Endodermal cell (in vitro differentiated cells): ENCODE data around the gene BZW2. TPM values are rescaled to one million over a fixed set of nuclear protein-coding genes. Genes with fewer than 3 reads are reported as not detected.

Source experiments
- DNase-seq: peaks from one replicate; pipeline ENCODE4 v3.0.0-alpha.2; 2017
- H3K27ac ChIP-seq: 2 replicates; pipeline ENCODE4 v1.5.1; 2013; ENCODE audit warnings: mild to moderate bottlenecking, low read depth, low read length, moderate library complexity
- H3K27me3 ChIP-seq: 2 replicates; pipeline ENCODE4 v1.6.1; 2013; ENCODE audit warnings: mild to moderate bottlenecking, low read length, moderate library complexity; ENCODE audit not compliant: insufficient read depth, control insufficient read depth, poor library complexity, severe bottlenecking
- H3K36me3 ChIP-seq: 2 replicates; pipeline ENCODE4 v1.7.0; 2013; ENCODE audit warnings: mild to moderate bottlenecking, low read length, moderate library complexity; ENCODE audit not compliant: control insufficient read depth, insufficient read depth
- H3K4me1 ChIP-seq: one replicate; pipeline ENCODE4 v1.7.0; 2013; ENCODE audit warnings: low read length; ENCODE audit not compliant: control insufficient read depth, insufficient read depth
- H3K4me3 ChIP-seq: 2 replicates; pipeline ENCODE4 v1.5.1; 2013; ENCODE audit warnings: mild to moderate bottlenecking, low read length, moderate library complexity
- H3K9ac ChIP-seq: 2 replicates; pipeline ENCODE4 v1.6.1; 2013; ENCODE audit warnings: mild to moderate bottlenecking, low read length, moderate library complexity; ENCODE audit not compliant: poor library complexity, severe bottlenecking; ENCODE audit errors: extremely low read depth
- H3K9me3 ChIP-seq: 2 replicates; pipeline ENCODE4 v1.6.1; 2013; ENCODE audit warnings: mild to moderate bottlenecking, low read length, moderate library complexity; ENCODE audit not compliant: control insufficient read depth
- H3K27ac Mint-ChIP-seq: 2 replicates; pipeline ENCODE4 v1.8.0; 2020; ENCODE audit warnings: mixed read lengths
- H3K27me3 Mint-ChIP-seq: 2 replicates; pipeline ENCODE4 v1.8.0; 2021; ENCODE audit warnings: mild to moderate bottlenecking, mixed read lengths; ENCODE audit not compliant: insufficient read depth
- H3K36me3 Mint-ChIP-seq: 2 replicates; pipeline ENCODE4 v1.8.0; 2020; ENCODE audit warnings: low read depth, mixed read lengths
- H3K4me1 Mint-ChIP-seq: 2 replicates; pipeline ENCODE4 v1.8.0; 2020; ENCODE audit warnings: mixed read lengths
- H3K4me3 Mint-ChIP-seq: 2 replicates; pipeline ENCODE4 v1.8.0; 2020; ENCODE audit warnings: mild to moderate bottlenecking, moderate library complexity, mixed read lengths
- H3K9me3 Mint-ChIP-seq: 2 replicates; pipeline ENCODE4 v1.8.0; 2020; ENCODE audit warnings: mild to moderate bottlenecking, mixed read lengths
- WGBS, 2 experiments: methylation state at CpG; one replicate each; pipeline versions ENCODE4 v1.1.5 to v1.1.7; 2013; ENCODE audit warnings: missing lambda C conversion rate in 2 of 2, mixed read lengths in 1 of 2; ENCODE audit not compliant: insufficient coverage in 1 of 2, insufficient read length in 1 of 2; 5-methylcytosine and 5-hydroxymethylcytosine counted together
- total RNA-seq, 2 donors: library from RNA; stranded (reverse); fragmentation: NEBNext Ultra II Directional in 1 of 2; extraction: Animal tissue kit (Norgen Biotek cat#: 25700) in 1 of 2; gene quantifications; 2 replicates in 1 of 2; 3 replicates in 1 of 2; pipeline ENCODE4 v1.2.1, GENCODE V29; 2021
- TF ChIP-seq, protein P1 (sequence below): fragments of 200-600 bp; sonication (generic); conservative IDR thresholded peaks from 2 replicates; pipeline ENCODE4 v1.5.0; 2021; ENCODE audit warnings: antibody characterized with exemption, mild to moderate bottlenecking

BZW2 gene
- total RNA-seq, 2 donors from 2014 or later: 75.1 to 87.7 TPM

DNA sequence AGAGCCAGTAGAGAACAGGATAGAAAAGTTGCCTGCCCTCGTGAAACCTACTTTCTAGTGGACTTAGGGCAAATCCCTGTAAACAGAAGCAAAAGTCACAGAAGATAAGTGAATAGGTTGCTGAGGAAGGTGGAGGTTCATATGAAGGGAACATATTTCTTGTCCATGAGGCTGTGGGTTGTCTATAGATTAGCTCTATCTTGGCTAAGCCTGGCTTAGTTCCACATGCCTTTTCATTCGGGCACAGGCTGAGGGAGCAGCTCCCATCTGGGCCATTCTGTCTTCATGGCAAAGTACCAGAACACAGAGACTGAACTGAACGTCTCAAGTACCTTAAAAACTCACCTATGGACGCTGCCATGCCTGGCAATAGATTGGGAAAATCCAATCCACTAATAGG is 45.3 kb downstream of the BZW2 start:
- H3K27me3 Mint-ChIP-seq: no peaks in the 10 kb centered on the region
- no peak for DNase-seq
- H3K4me3 Mint-ChIP-seq: no peak overlapping the region
- no peaks in the 10 kb centered on the region for H3K9me3 ChIP-seq
- H3K4me3 ChIP-seq: no peak overlapping the region
- no peaks in the 10 kb centered on the region for H3K9me3 Mint-ChIP-seq
- no peak overlapping the region for H3K9ac ChIP-seq
- no peaks in the 10 kb centered on the region for H3K27me3 ChIP-seq
- no peaks in the 10 kb centered on the region for H3K4me1 ChIP-seq
- WGBS, 2 experiments: 94 to 100% methylated on average over 2 to 4 of the region's 4 CpGs
- TF ChIP-seq, protein P1, sequence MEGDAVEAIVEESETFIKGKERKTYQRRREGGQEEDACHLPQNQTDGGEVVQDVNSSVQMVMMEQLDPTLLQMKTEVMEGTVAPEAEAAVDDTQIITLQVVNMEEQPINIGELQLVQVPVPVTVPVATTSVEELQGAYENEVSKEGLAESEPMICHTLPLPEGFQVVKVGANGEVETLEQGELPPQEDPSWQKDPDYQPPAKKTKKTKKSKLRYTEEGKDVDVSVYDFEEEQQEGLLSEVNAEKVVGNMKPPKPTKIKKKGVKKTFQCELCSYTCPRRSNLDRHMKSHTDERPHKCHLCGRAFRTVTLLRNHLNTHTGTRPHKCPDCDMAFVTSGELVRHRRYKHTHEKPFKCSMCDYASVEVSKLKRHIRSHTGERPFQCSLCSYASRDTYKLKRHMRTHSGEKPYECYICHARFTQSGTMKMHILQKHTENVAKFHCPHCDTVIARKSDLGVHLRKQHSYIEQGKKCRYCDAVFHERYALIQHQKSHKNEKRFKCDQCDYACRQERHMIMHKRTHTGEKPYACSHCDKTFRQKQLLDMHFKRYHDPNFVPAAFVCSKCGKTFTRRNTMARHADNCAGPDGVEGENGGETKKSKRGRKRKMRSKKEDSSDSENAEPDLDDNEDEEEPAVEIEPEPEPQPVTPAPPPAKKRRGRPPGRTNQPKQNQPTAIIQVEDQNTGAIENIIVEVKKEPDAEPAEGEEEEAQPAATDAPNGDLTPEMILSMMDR: no peak
- no peak overlapping the region for H3K27ac ChIP-seq
- no peak overlapping the region for H3K27ac Mint-ChIP-seq
- H3K36me3 Mint-ChIP-seq: peaks cover 68% of the 10 kb centered on the region
- H3K36me3 ChIP-seq: peaks cover 88% of the 10 kb centered on the region
- peaks cover 6% of the 10 kb centered on the region for H3K4me1 Mint-ChIP-seq

DNA sequence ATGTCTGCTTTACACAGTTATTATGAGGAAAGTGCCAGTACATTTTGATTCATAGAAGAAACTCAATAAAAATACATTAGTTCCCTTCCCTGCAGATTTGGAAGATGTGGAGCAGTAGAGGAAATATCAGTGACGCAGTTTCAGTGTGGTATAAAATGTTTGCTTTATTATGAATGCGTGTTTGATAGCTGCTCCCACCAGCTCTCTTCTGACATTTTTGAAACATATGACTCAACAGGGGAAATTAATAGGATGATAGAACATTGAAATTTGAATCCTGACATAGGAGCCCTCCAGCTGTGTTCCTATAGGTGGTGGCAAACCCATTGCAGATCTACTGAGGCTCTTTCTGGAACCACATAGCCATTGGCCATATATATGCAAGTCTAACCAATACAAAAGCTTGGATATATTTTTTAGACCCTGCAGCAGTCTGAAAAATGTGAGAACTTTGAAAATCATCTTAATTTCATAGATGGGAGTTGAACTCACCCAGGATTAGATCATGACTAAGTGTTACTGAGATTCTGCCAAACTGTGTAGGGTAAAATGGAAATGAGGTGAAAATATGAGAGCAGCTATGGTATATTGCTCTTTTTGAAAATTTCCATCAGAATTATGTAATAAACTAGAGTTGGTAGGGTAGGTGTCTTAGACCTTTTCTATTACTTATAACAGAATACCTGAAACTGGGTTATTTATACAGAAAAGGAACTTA is 47.8 kb downstream of the BZW2 start:
- Histone ChIP-seq H3K27ac (no peak overlapping the region), H3K36me3 (peaks cover 90% of the 10 kb centered on the region), H3K27me3 (no peaks in the 10 kb centered on the region), H3K4me3 (no peak overlapping the region), H3K9me3 (no peaks in the 10 kb centered on the region), H3K9ac (no peak overlapping the region), H3K4me1 (no peaks in the 10 kb centered on the region)
- WGBS, 2 experiments: 100% methylated on average over 2 of the region's 2 CpGs; no CpG with 5 or more reads in 1 of the 2 experiments
- Mint-ChIP-seq H3K27me3 (no peaks in the 10 kb centered on the region), H3K27ac (no peak overlapping the region), H3K36me3 (peaks cover 71% of the 10 kb centered on the region), H3K4me1 (peaks cover 6% of the 10 kb centered on the region), H3K9me3 (no peaks in the 10 kb centered on the region), H3K4me3 (no peak overlapping the region)
- no peak for DNase-seq
- TF ChIP-seq, protein P1: no peak

DNA sequence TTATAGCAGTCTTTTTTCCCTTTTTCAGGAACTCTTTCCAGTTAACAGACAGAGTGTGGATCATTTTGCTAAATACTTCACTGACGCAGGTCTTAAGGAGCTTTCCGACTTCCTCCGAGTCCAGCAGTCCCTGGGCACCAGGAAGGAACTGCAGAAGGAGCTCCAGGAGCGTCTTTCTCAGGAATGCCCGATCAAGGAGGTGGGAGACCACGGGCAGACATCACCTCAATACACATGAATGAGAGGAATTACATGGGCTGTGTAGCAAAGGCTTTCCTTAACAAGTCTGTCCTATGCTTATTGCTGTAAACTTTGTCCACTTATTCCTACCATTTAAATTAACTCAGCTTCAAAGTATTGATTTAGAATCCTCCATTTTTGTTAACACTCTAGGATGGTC is 48.8 kb downstream of the BZW2 start:
- Mint-ChIP-seq H3K27ac (peak overlapping the region; percentile 54), H3K4me3 (no peak overlapping the region), H3K9me3 (no peaks in the 10 kb centered on the region), H3K27me3 (no peaks in the 10 kb centered on the region), H3K4me1 (peaks cover 6% of the 10 kb centered on the region), H3K36me3 (peaks cover 72% of the 10 kb centered on the region)
- no peaks in the 10 kb centered on the region for H3K27me3 ChIP-seq
- WGBS, 2 experiments: 94 to 97% methylated on average over 4 to 6 of the region's 6 CpGs
- no peaks in the 10 kb centered on the region for H3K4me1 ChIP-seq
- peaks cover 96% of the 10 kb centered on the region for H3K36me3 ChIP-seq
- TF ChIP-seq, protein P1: no peak
- DNase-seq: no peak
- H3K27ac ChIP-seq: no peak overlapping the region
- H3K4me3 ChIP-seq: no peak overlapping the region
- no peak overlapping the region for H3K9ac ChIP-seq
- no peaks in the 10 kb centered on the region for H3K9me3 ChIP-seq
